Effector memory CD4-positive, alpha-beta T cell (primary cell): ENCODE data around the gene AFTPH.

ENCODE experiments used
- DNase-seq, 3 donors: peaks; one replicate each; pipeline ENCODE4 v3.0.0-alpha.2; 2020
- H3K27ac ChIP-seq: 2 replicates; pipeline ENCODE4 v1.7.0; 2013; ENCODE audit warnings: mild to moderate bottlenecking, low read length, moderate library complexity; ENCODE audit not compliant: insufficient read depth, poor library complexity, severe bottlenecking
- H3K27me3 ChIP-seq: replicated peaks from 2 replicates; pipeline ENCODE4 v1.7.0; 2013; ENCODE audit warnings: mild to moderate bottlenecking, low read length; ENCODE audit not compliant: insufficient read depth, control insufficient read depth, poor library complexity, severe bottlenecking
- H3K36me3 ChIP-seq: 2 replicates; pipeline ENCODE4 v1.7.0; 2013; ENCODE audit warnings: mild to moderate bottlenecking, low read length, moderate library complexity; ENCODE audit not compliant: control insufficient read depth, insufficient read depth
- H3K4me1 ChIP-seq: 2 replicates; pipeline ENCODE4 v1.7.0; 2013; ENCODE audit warnings: low read length, mild to moderate bottlenecking; ENCODE audit not compliant: control insufficient read depth, insufficient read depth, poor library complexity, severe bottlenecking
- H3K4me3 ChIP-seq: 2 replicates; pipeline ENCODE4 v1.7.0; 2013; ENCODE audit warnings: low read length, low read depth, mild to moderate bottlenecking; ENCODE audit not compliant: insufficient read depth, poor library complexity, severe bottlenecking
- H3K9me3 ChIP-seq: 2 replicates; pipeline ENCODE4 v1.7.0; 2013; ENCODE audit warnings: mild to moderate bottlenecking, low read length, moderate library complexity; ENCODE audit not compliant: control insufficient read depth

AFTPH gene

GRCh38 chr2:64538764-64539433 lies 14.8 kb downstream of the AFTPH start:
- no peak overlapping the region for H3K27ac ChIP-seq
- no peaks in the 10 kb centered on the region for H3K4me1 ChIP-seq
- H3K4me3 ChIP-seq: no peak overlapping the region
- H3K36me3 ChIP-seq: no peaks in the 10 kb centered on the region
- no peaks in the 10 kb centered on the region for H3K27me3 ChIP-seq
- H3K9me3 ChIP-seq: no peaks in the 10 kb centered on the region
- no peak for DNase-seq

DNA sequence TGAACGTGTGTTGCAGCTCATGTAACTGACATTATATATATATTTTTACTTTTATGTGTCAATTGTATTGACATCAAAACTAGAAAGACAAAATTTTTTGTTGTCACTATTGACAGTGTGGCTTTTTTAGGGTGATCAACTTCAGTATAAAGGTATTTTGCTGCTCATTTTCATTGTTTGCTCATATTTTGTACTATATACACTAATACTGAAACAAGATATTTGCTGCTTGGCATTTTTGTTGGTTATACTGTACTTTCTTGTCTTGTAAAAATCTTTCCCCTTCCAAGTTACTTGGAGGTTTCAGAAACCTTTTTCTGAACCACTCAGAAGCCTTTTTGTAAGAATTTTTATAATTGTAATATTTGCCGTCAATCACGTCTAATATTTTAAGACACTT lies 16.5 kb downstream of the AFTPH start:
- Histone ChIP-seq H3K36me3 (no peaks in the 10 kb centered on the region), H3K9me3 (no peaks in the 10 kb centered on the region), H3K4me1 (no peaks in the 10 kb centered on the region), H3K4me3 (no peak overlapping the region), H3K27me3 (no peaks in the 10 kb centered on the region), H3K27ac (no peak overlapping the region)
- no peak for DNase-seq

DNA sequence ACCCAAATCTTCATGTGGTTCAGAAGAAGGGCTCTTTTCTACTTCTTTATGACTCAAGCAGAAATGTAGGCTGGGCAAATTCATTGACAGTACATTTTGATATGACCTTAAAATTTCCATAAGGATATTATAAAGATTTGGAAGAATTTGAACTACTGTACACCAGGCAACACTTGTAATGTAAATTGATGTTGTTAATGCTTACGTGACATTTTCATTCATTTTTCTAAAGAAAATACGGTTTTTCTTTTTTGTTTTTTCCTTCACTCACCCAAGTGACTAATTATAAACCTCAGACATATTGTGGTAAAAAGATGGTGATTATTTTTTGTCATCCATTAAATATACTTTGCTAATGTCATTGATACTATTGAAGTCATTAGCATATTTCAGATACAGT lies 17.4 kb downstream of the AFTPH start:
- DNase-seq: no peak
- no peaks in the 10 kb centered on the region for H3K36me3 ChIP-seq
- H3K27ac ChIP-seq: no peak overlapping the region
- no peak overlapping the region for H3K4me3 ChIP-seq
- H3K9me3 ChIP-seq: no peaks in the 10 kb centered on the region
- H3K27me3 ChIP-seq: no peaks in the 10 kb centered on the region
- no peaks in the 10 kb centered on the region for H3K4me1 ChIP-seq

DNA sequence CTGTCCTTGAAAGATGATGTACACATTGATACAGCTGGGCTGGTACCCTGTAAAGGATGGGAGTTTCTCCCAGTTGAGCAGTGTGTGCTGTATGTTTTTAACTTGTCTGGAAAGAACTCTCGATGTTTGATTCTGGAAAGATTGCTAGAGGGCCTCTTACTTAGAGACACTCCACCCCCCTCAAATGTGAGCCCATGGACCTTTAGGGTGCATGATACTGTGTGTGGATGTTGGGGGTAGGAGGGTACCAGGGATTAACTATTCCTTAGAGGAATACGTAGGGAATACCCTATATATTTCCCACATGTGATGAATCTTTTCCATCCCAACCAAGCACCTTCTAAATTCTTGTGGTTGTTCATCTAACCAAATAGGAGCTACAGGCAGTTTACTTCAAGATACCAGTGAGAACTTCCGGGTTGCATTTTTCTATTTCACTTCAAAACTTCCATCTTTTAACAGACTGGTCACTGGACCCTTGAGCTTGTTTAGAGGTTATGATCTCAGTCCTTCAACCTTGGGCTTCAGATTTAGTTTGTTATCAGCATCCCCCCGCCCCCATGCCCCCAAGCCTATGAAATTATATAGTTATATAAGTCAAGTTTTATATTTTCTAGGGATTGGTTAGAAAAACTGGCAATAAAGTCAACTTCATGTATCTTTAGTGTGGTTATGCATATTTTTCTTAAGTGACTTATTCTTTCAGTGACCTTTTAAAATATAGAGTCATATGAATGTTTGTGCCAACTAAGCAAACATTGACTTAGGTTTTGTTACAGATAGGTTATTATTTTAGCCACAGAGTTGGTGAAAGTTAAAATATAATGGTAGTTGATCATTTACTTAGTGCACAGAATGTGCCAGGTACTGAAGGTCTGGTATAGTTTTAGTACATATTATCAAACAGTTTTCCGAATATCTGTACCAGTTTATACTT lies 18.2 kb downstream of the AFTPH start:
- no peak overlapping the region for H3K27ac ChIP-seq
- DNase-seq: no peak

GRCh38 chr2:64543008-64543697 lies 19.0 kb downstream of the AFTPH start:
- no peaks in the 10 kb centered on the region for H3K9me3 ChIP-seq
- DNase-seq: no peak
- H3K4me3 ChIP-seq: no peak overlapping the region
- no peak overlapping the region for H3K27ac ChIP-seq
- no peaks in the 10 kb centered on the region for H3K4me1 ChIP-seq
- no peaks in the 10 kb centered on the region for H3K27me3 ChIP-seq
- no peaks in the 10 kb centered on the region for H3K36me3 ChIP-seq

More for the DNA sequence above, 18.2 kb downstream of the AFTPH start:
- Histone ChIP-seq H3K9me3 (no peaks in the 10 kb centered on the region), H3K27me3 (no peaks in the 10 kb centered on the region), H3K4me1 (no peaks in the 10 kb centered on the region), H3K4me3 (no peak overlapping the region), H3K36me3 (no peaks in the 10 kb centered on the region)

DNA sequence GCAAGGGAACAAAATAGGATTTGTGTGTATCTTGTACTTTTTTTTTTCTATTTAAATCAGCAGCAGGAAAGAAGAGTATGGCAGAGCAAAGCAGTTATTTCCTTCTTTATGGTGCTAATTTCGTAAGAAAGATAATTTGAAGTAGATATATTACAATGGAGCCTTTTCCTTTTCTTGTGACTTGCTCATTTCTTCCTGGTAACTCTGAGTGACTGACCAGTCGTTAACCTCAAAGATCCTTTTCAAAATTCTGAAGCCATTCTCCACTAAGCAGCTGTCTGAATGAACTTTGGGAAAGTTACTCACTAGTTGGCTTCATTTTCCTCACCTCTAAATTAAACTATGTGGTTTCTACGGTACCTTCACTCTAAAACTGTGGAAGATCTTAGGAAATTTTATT lies 24.6 kb downstream of the AFTPH start:
- Histone ChIP-seq H3K4me3 (no peak overlapping the region), H3K27me3 (no peaks in the 10 kb centered on the region), H3K4me1 (no peaks in the 10 kb centered on the region), H3K27ac (no peak overlapping the region), H3K36me3 (no peaks in the 10 kb centered on the region), H3K9me3 (no peaks in the 10 kb centered on the region)
- DNase-seq: no peak

GRCh38 chr2:64550042-64550441 lies 25.9 kb downstream of the AFTPH start:
- Histone ChIP-seq H3K4me1 (no peaks in the 10 kb centered on the region), H3K27ac (no peak overlapping the region), H3K27me3 (no peaks in the 10 kb centered on the region), H3K36me3 (no peaks in the 10 kb centered on the region), H3K4me3 (no peak overlapping the region), H3K9me3 (no peaks in the 10 kb centered on the region)
- no peak for DNase-seq

GRCh38 chr2:64551851-64552250 lies 27.7 kb downstream of the AFTPH start:
- no peak overlapping the region for H3K27ac ChIP-seq
- DNase-seq: no peak

GRCh38 chr2:64554117-64554516 lies 30.0 kb downstream of the AFTPH start:
- no peaks in the 10 kb centered on the region for H3K9me3 ChIP-seq
- H3K36me3 ChIP-seq: no peaks in the 10 kb centered on the region
- DNase-seq: no peak
- no peak overlapping the region for H3K4me3 ChIP-seq
- H3K27me3 ChIP-seq: no peaks in the 10 kb centered on the region
- H3K27ac ChIP-seq: no peak overlapping the region
- no peaks in the 10 kb centered on the region for H3K4me1 ChIP-seq

More at GRCh38 chr2:64551851-64552250, 27.7 kb downstream of the AFTPH start:
- no peaks in the 10 kb centered on the region for H3K9me3 ChIP-seq
- H3K27me3 ChIP-seq: no peaks in the 10 kb centered on the region
- H3K4me3 ChIP-seq: no peak overlapping the region
- no peaks in the 10 kb centered on the region for H3K4me1 ChIP-seq
- no peaks in the 10 kb centered on the region for H3K36me3 ChIP-seq
